Fibroblast of the aortic adventitia (primary cell): ENCODE data around the gene STH. TPM values are rescaled to one million over a fixed set of nuclear protein-coding genes. Genes with fewer than 3 reads are reported as not detected.
"Not testable (repeated sequence)": the region's sequence is repeated elsewhere in the genome, so short reads cannot be mapped to it uniquely, and the experiment has no call there.

Source experiments
- DNase-seq: peaks from one replicate; pipeline ENCODE4 v3.0.0-alpha.2; 2010; ENCODE audit warnings: low read depth
- H3K4me3 ChIP-seq: 2 replicates; pipeline ENCODE4 v1.5.1; 2011; ENCODE audit warnings: low read depth, mild to moderate bottlenecking, control low read depth, low read length, moderate library complexity
- CTCF ChIP-seq: IDR thresholded peaks from 2 replicates; pipeline ENCODE4 v1.5.1; 2011; ENCODE audit warnings: mild to moderate bottlenecking, low read length, control low read depth, inconsistent platforms; ENCODE audit not compliant: insufficient read depth
- total RNA-seq: library from RNA; depleted of rRNA; stranded (reverse); fragments of >200 nt; gene quantifications from 2 replicates; pipeline ENCODE4 v1.2.3, GENCODE V29; 2012; ENCODE audit warnings: low replicate concordance

The STH gene
- total RNA-seq, 1 donor: not detected

GRCh38 chr17:46020023-46020761 lies 21.1 kb downstream of the STH start:
- no peak for DNase-seq
- no peak for TF ChIP-seq CTCF
- no peak overlapping the region for H3K4me3 ChIP-seq

GRCh38 chr17:46020998-46021397 lies 21.9 kb downstream of the STH start:
- no peak for DNase-seq
- H3K4me3 ChIP-seq: no peak overlapping the region
- TF ChIP-seq CTCF: no peak

GRCh38 chr17:46023366-46023765 lies 24.3 kb downstream of the STH start:
- not testable (repeated sequence) for H3K4me3 ChIP-seq, DNase-seq

GRCh38 chr17:46023783-46024388 lies 24.8 kb downstream of the STH start:
- DNase-seq: no peak
- TF ChIP-seq CTCF: no peak
- no peak overlapping the region for H3K4me3 ChIP-seq

GRCh38 chr17:46024590-46024989 lies 25.5 kb downstream of the STH start:
- TF ChIP-seq CTCF: no peak
- DNase-seq: no peak
- no peak overlapping the region for H3K4me3 ChIP-seq

- TF ChIP-seq CTCF: no peak
- no peak overlapping the region for H3K4me3 ChIP-seq
- DNase-seq: no peak
These were observed 26.0 kb downstream of the STH start for GRCh38 chr17:46025060-46025459.

- DNase-seq: no peak
- TF ChIP-seq CTCF: no peak
- no peak overlapping the region for H3K4me3 ChIP-seq
These were observed 26.6 kb downstream of the STH start for GRCh38 chr17:46025510-46026165.
